ENCODE data around the gene CDKN2C.

Gene CDKN2C

DNA sequence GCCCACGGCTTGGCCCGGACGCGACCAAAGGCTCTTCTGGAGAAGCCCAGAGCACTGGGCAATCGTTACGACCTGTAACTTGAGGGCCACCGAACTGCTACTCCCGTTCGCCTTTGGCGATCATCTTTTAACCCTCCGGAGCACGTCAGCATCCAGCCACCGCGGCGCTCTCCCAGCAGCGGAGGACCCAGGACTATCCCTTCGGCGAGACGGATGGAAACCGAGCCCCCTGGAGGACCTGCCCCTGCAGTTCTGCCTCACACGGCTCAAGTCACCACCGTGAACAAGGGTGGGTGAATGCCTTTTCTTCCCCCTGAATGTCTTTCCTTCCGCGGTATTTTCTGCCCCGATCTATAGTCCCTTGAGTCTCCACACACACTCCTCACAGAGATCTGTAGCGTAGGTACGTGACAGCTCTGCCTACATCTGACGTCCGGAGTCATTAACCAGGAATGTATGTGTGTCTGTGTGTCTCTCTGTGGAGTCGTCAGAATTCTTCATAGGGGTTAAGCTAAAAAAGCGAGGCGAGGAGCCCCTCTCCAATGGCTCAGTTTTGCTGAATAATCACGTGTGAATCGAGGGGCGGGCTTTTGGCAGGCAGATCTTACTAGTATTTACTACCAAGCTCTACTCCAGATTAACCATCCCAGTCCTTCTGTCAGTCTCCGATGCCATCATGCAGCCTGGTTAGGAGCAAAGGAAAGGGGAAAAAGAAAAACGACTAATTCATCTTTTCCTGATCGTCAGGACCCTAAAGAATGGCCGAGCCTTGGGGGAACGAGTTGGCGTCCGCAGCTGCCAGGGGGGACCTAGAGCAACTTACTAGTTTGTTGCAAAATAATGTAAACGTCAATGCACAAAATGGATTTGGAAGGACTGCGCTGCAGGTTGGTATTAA lies at the start of gene CDKN2C:
CDKN2C (plus strand) TSS at position 635 of the 898 bp plus-strand sequence; CDS start at position 759, 124 bp downstream.
- TF ChIP-seq, protein P1, sequence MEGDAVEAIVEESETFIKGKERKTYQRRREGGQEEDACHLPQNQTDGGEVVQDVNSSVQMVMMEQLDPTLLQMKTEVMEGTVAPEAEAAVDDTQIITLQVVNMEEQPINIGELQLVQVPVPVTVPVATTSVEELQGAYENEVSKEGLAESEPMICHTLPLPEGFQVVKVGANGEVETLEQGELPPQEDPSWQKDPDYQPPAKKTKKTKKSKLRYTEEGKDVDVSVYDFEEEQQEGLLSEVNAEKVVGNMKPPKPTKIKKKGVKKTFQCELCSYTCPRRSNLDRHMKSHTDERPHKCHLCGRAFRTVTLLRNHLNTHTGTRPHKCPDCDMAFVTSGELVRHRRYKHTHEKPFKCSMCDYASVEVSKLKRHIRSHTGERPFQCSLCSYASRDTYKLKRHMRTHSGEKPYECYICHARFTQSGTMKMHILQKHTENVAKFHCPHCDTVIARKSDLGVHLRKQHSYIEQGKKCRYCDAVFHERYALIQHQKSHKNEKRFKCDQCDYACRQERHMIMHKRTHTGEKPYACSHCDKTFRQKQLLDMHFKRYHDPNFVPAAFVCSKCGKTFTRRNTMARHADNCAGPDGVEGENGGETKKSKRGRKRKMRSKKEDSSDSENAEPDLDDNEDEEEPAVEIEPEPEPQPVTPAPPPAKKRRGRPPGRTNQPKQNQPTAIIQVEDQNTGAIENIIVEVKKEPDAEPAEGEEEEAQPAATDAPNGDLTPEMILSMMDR (conservative IDR thresholded peaks at IDR 0.05; ENCODE audit: low read depth, low read length): peak; percentile 5
- H3K4me3 ChIP-seq (ENCODE audit: low read length): peak within 1 kb of the TSS; percentile 90
- DNase-seq (ENCODE audit: low read depth): no peak

DNA sequence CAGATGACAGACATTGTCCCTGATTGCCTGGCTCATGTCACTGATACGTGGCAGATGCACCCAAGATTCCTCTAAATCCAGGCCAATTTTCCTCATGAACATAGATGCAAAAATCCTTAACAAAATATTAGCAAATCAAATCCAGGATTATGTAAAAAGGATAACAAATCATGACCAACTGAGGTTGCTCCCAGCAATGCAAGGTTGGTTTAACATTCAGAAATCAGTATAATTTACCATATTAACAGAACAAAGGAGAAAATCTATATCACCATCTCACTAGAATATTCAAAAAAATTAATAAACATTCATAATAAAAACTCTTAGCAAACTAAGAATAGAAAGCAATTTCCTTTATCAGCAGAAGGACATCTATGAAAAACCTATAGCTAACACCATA lies 49.6 kb upstream of the CDKN2C start:
- TF ChIP-seq, protein P1 (conservative IDR thresholded peaks at IDR 0.05; ENCODE audit: low read depth, low read length): no peak
- H3K4me3 ChIP-seq (ENCODE audit: low read length): no peak overlapping the region
- no peak for DNase-seq (ENCODE audit: low read depth)

DNA sequence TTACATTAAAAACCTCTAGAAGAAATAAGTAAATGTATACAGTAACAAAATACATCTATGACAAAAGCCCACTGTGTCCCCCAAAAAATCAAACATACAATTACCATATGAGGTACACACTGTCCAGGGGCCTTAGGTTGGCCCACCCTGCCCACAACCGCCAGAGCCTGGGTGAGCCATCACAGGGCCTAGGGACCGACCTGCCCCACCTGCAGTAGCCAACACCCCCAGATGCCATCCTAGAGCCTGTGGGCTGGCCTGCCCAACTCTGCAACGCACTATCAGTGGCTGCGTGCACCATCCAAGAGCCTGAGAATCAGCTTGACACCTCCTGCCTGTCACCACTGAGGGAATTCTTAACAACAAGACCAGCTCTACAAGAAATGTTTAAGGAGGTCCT lies 49.0 kb upstream of the CDKN2C start:
- TF ChIP-seq, protein P1 (conservative IDR thresholded peaks at IDR 0.05; ENCODE audit: low read depth, low read length): no peak
- DNase-seq (ENCODE audit: low read depth): no peak
- H3K4me3 ChIP-seq (ENCODE audit: low read length): no peak overlapping the region

DNA sequence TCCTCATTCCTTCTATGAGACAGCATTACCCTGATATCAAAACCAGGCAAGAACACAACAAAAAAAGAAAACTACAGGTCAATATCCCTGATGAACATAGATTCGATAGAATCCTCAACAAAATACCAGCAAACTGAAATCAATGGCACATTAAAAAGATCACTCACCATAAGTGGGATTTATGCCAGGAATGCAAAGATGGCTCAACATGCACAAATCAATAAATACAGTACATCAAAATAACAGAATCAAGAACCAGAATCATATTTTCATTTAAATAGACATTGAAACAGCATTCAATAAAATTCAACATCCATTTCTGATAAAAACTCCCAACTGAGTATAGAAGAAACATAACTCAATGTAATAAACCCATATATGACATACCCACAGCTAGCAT lies 46.5 kb upstream of the CDKN2C start:
- DNase-seq (ENCODE audit: low read depth): no peak
- TF ChIP-seq, protein P1 (conservative IDR thresholded peaks at IDR 0.05; ENCODE audit: low read depth, low read length): no peak
- no peak overlapping the region for H3K4me3 ChIP-seq (ENCODE audit: low read length)

DNA sequence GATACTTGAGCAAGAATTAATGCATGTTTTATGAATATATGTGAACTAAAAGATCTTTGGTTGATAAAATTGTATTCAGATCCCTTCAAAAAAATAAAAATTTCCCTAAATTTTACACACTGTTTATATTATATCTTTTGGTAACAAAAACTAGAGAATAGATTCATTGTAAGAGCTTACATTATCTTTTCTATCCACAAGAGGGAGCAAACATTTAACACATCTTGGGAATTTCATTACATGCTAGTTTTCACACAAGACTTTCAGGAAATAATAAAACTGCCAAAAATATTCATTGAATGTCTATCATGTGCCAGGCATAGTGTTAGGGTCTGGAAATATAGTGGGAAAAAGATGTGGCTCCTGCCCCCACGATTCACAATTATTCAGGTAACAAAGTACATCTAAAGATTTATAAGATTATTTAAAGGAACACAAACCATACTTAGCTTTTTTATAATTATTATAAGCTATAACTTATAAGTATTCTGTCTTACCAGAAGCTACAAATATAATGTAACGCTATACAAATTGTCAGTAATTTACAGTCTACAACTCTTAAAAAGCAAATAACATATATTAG lies 40.6 kb upstream of the CDKN2C start:
- H3K4me3 ChIP-seq (ENCODE audit: low read length): no peak overlapping the region
- TF ChIP-seq, protein P1 (conservative IDR thresholded peaks at IDR 0.05; ENCODE audit: low read depth, low read length): peak; percentile 48
- peak; percentile 13 for DNase-seq (ENCODE audit: low read depth)

DNA sequence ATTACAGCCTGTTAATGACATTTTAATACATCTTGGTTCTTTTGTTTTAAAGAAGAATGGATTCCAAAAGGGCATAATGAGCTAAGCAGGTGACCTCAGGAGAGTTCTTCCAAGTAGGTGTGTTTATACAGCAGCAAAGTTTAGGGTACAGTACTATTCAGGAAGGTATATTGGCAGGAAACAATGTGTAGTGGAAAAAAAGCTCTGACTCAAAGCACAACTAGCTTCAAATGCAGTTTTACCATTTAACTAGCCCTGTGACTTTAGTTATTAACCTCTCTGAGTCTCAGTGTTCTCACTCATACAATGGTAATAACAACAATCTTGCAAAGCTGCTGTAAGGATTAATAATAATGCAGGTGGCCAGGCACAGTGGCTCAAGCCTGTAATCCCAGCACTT lies 39.9 kb upstream of the CDKN2C start:
- H3K4me3 ChIP-seq (ENCODE audit: low read length): no peak overlapping the region
- TF ChIP-seq, protein P1 (conservative IDR thresholded peaks at IDR 0.05; ENCODE audit: low read depth, low read length): no peak
- DNase-seq (ENCODE audit: low read depth): no peak
